GM18951 (cell line): Measurements from ENCODE around the gene SLC43A1.
"Not testable (repeated sequence)": the region's sequence is repeated elsewhere in the genome, so short reads cannot be mapped to it uniquely, and the experiment has no call there.

Source experiments
- POLR2A ChIP-seq: IDR thresholded peaks from 4 replicates; pipeline ENCODE4 v1.6.1; 2011; ENCODE audit warnings: mild to moderate bottlenecking; ENCODE audit not compliant: insufficient read length, insufficient read depth; ENCODE audit errors: extremely low read depth
- in situ Hi-C: fragments of 300-500 bp; cut with MboI; formaldehyde crosslinking; loops from one replicate; pipeline ENCODE4 v1.12.0; 2022; ENCODE audit warnings: low sequenced_read_pairs, mixed read lengths, inconsistent platforms; ENCODE audit not compliant: unreplicated experiment

Gene SLC43A1

DNA sequence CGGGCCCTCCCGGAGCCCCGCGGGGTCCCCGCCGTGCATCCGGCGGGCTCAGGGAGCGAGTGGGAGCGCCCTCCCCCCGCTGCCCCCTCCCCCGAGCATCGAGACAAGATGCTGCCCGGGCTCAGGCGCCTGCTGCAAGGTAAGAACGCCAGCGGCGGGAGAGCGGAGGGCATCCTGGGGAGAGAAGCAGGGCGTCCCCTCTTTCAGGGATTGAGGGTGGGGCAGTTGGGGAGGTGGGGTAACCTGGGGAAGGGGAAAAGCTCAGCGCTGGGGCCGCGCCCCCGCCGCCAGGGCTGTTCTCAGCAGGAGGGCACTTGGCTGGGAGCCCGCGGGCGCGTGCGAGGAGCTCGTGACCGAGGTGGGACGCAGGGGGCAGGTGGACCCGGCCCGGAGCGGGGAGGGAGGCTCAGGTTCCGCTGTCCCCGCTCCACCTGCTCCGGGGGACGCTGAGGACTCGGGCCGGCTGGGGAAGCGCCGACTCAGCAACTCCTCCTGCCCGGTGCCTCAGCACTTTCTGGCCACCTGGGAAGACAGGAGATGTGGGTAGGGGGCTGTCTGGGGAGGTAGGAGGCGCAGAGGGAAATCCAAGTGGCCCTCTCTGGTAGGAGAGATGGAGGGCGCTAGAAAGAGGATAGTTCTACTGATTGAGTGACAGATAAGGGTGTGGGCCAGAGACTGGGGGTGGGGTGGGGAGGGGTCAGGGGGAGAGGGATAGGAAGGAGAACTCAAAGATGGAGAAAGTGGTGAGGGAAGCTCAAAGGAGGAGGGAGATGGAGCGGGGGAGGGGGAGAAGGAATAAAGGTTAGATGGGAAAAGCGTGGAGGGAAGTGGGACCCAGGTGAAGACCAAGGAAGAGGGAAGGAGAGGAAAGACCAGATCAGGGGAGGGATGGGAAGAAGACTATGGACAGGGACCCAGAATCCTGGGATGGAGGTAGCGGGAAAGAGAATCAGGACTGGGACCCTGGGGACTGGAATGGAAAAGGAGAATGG, 54.4 kb downstream of the SLC43A1 start:
- in situ Hi-C loops = no loop called here
- TF ChIP-seq POLR2A = no peak

DNA sequence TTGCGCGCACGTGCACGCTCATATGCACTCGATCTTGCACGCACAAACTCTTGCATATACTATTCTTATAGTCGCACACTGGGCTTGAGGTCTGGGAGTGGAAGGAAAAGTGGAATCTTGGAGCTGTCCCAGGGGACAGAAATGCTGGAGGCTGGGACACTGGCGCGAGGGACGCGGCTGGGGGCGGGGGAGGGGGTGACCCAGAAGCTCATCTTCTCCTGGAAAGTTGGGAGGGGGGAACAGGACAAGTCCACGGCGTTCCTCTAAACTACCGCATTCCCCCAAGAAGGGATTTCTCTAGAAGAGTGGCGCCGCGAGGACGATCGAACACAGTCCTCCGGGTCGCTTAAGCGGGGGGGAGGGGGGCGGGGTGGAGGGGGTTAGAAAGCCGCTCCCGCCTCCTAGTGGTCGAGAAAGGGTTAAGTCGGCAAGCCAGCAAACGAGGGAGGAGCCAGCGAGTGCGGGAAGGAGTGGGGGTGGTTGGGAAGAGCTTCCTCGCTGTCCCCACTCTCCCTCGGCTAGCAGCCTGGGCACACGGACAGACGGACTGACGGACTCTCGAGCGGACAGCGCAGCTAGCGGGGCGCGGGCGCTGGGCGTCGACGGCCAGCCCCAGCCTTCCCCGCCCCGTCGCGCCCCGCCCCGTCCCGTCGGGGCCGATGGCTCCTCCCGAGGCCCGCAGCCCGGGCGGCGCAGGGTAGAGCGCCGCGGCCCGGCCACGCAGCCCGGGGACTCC, 55.3 kb downstream of the SLC43A1 start, which contains the start of gene RTN4RL2:
Gene RTN4RL2 (plus strand): TSS at position 507 of the 736 bp plus-strand sequence. CDS start 338 bp downstream, outside the sequence.
- no peak for TF ChIP-seq POLR2A
- in situ Hi-C loops = no loop called here

DNA sequence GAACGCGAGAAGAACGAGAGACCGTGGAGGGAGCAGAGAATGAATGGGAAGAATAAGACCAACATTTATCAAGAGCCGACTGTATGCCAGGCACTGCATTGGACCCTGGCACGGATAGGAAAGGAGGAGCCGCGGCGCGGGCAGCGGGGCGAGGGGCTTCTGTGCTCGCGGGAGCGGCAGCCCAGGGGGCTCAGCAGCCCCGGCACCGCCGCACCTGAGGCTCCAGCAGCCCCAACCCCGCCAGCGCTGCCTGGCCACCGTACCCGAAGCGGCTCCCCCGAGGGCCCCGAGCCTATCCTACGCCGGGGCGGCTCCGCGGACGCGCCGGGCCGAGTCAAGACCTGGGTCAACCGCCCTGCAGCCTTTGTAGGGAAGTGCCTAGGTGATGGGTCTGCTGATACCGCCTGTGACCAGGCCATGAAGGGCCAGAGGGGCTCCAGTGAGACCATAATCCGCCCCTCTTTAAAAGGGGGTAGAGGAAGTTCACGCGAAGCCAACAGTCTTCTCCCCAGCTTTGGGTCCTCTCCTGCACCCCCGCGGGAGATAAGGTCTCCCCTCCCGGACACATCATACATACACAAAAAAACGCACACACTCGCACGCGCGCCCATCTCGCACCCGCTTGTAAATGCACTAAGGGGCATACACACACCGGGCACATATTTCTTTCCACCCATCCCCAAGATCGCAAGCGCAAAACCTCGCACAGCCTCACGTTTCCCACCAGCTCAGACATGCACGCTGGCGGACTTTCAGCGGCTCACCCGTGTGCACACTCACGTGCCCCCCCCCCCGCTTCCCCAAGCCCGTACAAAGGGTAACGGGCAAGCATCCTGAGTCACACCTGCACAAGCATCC, 56.1 kb downstream of the SLC43A1 start:
- in situ Hi-C loops = no loop called here
- TF ChIP-seq POLR2A = no peak

DNA sequence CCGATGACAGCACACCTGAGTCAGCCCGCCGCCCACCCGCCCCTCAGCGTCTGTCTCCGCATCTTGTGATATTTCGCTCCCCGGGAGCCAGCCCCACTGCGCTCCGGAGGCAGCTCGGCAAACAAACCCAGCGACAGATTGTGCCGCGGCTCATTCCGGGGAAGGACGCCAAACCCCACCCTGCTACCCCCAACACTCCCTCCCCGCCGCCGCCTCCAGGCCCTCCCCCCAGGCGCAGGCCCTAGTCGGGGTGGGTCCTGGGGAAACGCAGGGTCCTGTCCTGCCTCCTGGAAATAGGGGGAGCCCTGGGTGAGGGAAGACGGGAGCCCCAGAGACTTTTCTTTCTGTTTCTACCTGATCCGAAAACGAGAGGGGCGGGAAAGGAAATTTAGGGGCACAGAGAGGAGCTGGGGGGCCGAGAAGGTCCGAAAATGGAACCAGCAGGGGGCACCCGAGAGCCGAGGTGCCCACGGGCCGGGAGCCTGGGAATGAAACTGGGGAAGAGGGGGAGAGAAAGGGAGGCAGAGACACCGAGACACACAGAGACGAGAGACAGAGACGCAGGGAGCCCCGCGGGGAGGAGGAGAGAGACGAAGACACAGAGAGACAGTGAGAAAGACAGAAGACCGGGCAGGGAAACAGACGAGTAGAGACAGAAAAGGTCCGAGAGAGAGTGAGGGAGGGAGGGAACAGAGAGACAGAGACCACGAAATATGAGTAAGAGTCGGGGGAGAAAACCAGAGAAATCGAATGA, 56.9 kb downstream of the SLC43A1 start:
- no peak for TF ChIP-seq POLR2A
- in situ Hi-C loops = no loop called here

DNA sequence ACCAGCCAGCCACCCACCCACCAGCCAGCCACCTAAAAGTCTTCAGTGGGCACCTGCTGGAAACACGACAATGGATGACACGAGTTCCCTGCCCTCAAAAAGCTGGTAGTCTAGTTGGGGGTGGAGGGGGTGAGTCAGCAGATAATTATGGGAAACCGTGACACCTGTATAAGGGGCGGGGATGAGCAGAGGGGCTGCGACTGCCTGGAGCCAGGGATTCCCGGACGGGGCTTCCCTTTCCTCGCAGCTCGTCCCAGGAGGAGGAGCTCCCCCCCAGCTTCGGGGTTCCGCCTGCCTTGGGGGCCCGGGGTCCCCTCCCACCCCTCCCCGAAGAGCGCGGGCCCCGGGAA, 57.5 kb downstream of the SLC43A1 start:
- in situ Hi-C loops = no loop called here

DNA sequence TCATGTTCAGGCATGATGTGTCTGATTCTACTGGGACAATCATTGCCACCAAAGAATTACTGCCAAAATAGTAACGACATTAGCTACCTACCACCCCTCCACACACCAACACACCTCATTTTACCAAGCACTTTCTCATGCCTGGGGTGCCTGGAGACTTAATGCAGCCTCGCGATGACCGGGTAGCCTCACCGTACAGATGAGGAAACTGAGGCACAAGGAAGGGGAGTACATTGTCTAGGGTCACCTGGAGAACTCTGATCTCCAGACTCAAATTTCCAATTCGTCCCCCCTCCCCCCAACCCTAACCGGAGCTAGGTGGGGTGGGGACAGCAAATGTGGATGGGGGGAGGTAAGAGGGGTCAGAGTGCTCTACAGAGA, 57.9 kb downstream of the SLC43A1 start:
- in situ Hi-C loops = no loop called here
- TF ChIP-seq POLR2A = no peak

More for the DNA sequence above, 57.5 kb downstream of the SLC43A1 start:
- TF ChIP-seq POLR2A = no peak

DNA sequence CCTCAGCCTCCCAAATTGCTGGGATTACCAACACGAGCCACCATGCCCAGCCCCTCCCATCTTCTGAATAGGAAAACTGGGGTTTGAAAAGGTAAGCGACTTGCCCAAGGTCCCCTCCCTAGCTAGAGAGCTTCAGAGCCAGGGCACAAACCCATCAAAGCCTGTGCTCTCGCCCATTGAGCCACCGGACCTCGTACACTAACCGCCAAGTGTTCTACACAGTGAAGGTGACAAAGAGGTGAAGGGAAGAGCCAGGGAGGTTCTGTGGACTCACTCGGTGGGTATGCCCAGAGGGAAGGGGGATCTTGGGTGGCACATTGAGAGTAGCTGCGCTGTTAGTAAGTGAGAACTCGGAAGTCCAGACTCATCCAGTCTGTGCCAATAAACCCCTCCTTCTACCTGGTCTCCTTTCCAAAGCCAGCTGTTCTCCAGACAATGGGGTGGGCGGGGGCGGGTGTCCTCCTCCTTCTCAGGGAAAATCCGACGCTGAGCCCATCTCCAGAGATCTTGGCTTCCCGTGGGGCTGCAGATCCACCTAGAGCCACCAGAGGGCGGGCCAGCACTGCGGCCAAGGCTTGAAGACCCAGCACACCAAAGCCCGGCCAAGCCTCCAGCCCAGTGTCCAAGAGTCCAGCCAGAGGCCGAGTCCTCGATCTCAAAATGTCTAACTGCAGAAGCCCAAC, 58.4 kb downstream of the SLC43A1 start:
- in situ Hi-C loops = no loop called here

DNA sequence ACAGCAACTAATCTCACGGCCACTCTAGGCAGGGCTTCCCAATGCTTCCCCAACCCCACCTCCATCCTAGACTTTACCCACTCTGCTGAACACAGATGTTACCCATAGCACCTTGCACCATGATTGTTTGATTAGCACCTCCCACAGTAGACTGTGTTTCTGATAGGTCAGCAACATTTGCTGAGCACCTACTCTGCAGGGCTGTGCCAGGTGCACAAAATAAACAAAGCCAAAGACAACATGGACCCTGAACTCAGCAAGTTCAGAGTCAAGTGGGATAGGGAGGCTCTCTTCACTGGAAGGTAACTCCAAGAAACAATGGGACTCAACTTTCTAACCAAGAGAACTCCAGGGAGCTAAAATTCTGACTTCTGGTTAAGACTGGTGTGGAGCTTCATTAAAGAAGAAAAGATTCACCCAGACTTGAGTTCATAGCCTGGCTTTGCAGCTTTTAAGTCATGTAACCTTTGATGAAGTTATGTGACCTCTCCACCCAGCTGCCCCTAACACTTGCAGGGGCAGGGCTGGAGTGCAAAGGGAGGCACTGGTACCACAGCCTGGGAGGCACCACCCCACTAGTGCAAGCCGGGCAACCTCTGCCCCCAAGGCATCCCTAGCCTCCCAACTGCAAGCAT, 61.8 kb downstream of the SLC43A1 start:
- TF ChIP-seq POLR2A = no peak

More for the DNA sequence above, 58.4 kb downstream of the SLC43A1 start:
- TF ChIP-seq POLR2A = no peak

DNA sequence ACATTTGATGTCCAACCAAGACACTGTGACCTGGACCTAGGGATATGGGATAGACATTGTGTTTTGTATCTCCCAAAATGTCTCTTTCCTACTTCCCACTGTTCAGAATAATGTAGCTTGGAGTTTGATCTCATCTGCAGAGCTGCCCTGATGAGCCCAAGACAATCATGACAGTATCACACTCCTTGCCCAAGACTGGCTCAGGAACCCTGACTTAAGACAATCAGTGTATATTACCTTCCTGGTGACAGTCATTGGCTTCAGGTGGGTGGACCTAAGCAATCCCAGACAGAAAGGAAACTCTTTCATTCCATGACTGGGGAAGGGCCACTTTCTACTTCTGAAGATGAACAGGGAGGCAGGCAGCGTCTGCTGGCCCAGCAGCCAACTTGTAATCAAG, 69.4 kb downstream of the SLC43A1 start:
- in situ Hi-C loops = no loop called here

More for the DNA sequence above, 61.8 kb downstream of the SLC43A1 start:
- in situ Hi-C loops = no loop called here

DNA sequence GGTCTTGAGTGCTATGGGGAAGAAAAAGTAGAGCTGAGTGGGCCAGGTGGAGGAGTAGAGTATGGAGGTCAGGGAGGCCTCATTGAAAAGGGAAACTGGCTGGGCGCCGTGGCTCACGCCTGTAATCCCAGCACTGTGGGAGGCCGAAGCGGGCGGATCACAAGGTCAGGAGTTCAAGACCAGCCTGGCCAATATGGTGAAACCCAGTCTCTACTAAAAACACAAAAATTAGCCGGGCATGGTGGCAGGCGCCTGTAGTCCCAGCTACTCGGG, 70.4 kb downstream of the SLC43A1 start:
- in situ Hi-C loops = not testable (repeated sequence)

More for the DNA sequence above, 69.4 kb downstream of the SLC43A1 start:
- TF ChIP-seq POLR2A = no peak

DNA sequence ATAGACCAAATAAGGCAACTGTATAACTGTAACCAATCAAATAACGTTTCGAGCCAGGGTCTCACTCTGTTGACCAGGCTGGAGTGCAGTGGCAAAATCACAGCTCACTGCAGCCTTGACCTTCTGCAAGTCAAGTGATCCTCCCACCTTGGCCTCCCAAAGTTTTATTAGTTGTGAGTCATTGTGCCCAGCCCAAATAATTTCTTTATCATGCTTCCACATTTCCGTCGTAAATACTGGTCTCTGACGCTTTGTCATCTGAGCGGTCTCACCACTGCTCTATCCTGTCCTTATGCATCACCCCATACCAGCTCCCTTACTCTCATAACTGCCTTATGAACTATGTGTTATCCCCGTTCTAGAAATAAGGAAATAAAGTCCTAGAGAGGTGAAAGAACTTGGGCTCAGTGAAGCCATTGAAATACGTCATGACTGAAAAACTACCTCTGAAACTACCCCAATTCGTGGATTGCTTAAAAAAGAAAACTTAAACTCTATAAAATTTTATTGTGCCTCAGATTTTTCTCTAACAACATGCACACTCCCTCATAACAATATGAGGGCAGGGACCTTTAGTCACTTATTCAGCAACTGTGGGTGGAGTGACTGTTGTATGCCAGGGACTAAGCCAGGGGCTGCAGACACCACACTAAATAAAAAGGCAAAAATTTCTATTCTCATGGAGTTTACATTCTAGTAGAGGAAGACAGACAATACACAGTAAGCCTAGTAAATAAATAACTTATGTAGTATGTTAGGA, 71.0 kb downstream of the SLC43A1 start:
- no peak for TF ChIP-seq POLR2A
- in situ Hi-C loops = no loop called here
